SU-DHL-6 (cell line): ENCODE data around the gene GAS7.

Experiments used
- H2AFZ ChIP-seq: fragments of 200-600 bp; sonication (generic); 2 replicates; pipeline ENCODE4 v1.6.1; 2014; ENCODE audit warnings: low read depth, mild to moderate bottlenecking, moderate library complexity, mixed read lengths, antibody characterized with exemption, low read length; ENCODE audit not compliant: severe bottlenecking
- H3F3A ChIP-seq: fragments of 200-600 bp; shearing (Covaris generic); 2 replicates; pipeline ENCODE4 v1.6.0; 2016; ENCODE audit warnings: antibody characterized with exemption, mild to moderate bottlenecking; ENCODE audit not compliant: insufficient read depth
- H3K27ac ChIP-seq: fragments of 200-600 bp; sonication (generic); 2 replicates; pipeline ENCODE4 v1.5.1; 2016; ENCODE audit warnings: low read depth, mild to moderate bottlenecking, low read length, moderate library complexity, mixed read lengths
- H3K27me3 ChIP-seq: fragments of 200-600 bp; sonication (generic), shearing (Covaris generic); 2 replicates; pipeline ENCODE4 v1.6.0; 2014; ENCODE audit warnings: mild to moderate bottlenecking, low read length
- H3K36me3 ChIP-seq: fragments of 200-600 bp; sonication (generic); 2 replicates; pipeline ENCODE4 v1.6.1; 2014; ENCODE audit warnings: mild to moderate bottlenecking, low read length, mixed read lengths
- H3K4me2 ChIP-seq: fragments of 300-600, 200-600 bp; shearing (Covaris generic), sonication (generic); 2 replicates; pipeline ENCODE4 v1.6.0; 2014; ENCODE audit warnings: low read length, low read depth, mild to moderate bottlenecking; ENCODE audit not compliant: poor library complexity, severe bottlenecking
- H3K4me3 ChIP-seq: fragments of 200-600 bp; sonication (generic); 2 replicates; pipeline ENCODE4 v1.5.1; 2014; ENCODE audit warnings: antibody characterized with exemption, low read length, mild to moderate bottlenecking, mixed read lengths; ENCODE audit not compliant: insufficient read depth, poor library complexity, severe bottlenecking
- H3K79me2 ChIP-seq: fragments of 200-600 bp; sonication (generic); 2 replicates; pipeline ENCODE4 v1.6.1; 2014; ENCODE audit warnings: mild to moderate bottlenecking, low read length, moderate library complexity; ENCODE audit not compliant: insufficient read depth
- H3K9ac ChIP-seq: fragments of 200-600 bp; sonication (generic); 2 replicates; pipeline ENCODE4 v1.7.0; 2014; ENCODE audit warnings: mild to moderate bottlenecking, low read length
- H3K9me2 ChIP-seq: fragments of 200-600 bp; sonication (generic); replicated peaks from 2 replicates; pipeline ENCODE4 v1.6.1; 2014; ENCODE audit warnings: low read length; ENCODE audit not compliant: insufficient read depth
- H3K9me3 ChIP-seq: fragments of 200-600 bp; sonication (generic); 2 replicates; pipeline ENCODE4 v1.6.1; 2014; ENCODE audit warnings: low read length, mixed read lengths; ENCODE audit not compliant: insufficient read depth
- H4K20me1 ChIP-seq: fragments of 200-600 bp; sonication (generic); 2 replicates; pipeline ENCODE4 v1.6.1; 2014; ENCODE audit warnings: low read depth, mild to moderate bottlenecking, antibody characterized with exemption, low read length, moderate library complexity, mixed read lengths
- CTCF ChIP-seq: fragments of 200-600 bp; sonication (generic); IDR thresholded peaks from one replicate; pipeline ENCODE4 v1.5.1; 2017; ENCODE audit warnings: antibody characterized with exemption, mild to moderate bottlenecking, low read length, moderate library complexity; ENCODE audit not compliant: insufficient read depth, poor library complexity, severe bottlenecking
- EZH2phosphoT487 ChIP-seq: fragments of 200-600 bp; sonication (generic), shearing (Covaris generic); conservative IDR thresholded peaks from 2 replicates; pipeline ENCODE4 v1.6.1; 2018; ENCODE audit warnings: mild to moderate bottlenecking, antibody characterized with exemption, low read length, moderate library complexity, mixed read lengths

The GAS7 gene

GRCh38 chr17:10196384-10196895 is 2.0 kb downstream of the GAS7 start:
- Histone ChIP-seq H3K9me3 (0 out of 2 replicates have a peak, but pooled peaks cover 4% of the 10 kb centered on the region), H3K4me3 (no peak overlapping the region), H3K79me2 (no peaks in the 10 kb centered on the region), H3K9me2 (no peaks in the 10 kb centered on the region), H3K4me2 (no peak overlapping the region), H4K20me1 (no peaks in the 10 kb centered on the region), H3K9ac (no peak overlapping the region), H3F3A (no peaks in the 10 kb centered on the region), H3K27ac (no peak overlapping the region), H3K27me3 (no peaks in the 10 kb centered on the region), H3K36me3 (no peaks in the 10 kb centered on the region), H2AFZ (no peak overlapping the region)
- TF ChIP-seq EZH2phosphoT487 (no peak), CTCF (no peak)

- no peak overlapping the region for H3K4me2 ChIP-seq
- H2AFZ ChIP-seq, result no peak overlapping the region
- H4K20me1 ChIP-seq, result no peaks in the 10 kb centered on the region
- TF ChIP-seq EZH2phosphoT487 (no peak), CTCF (no peak)
- H3K4me3 ChIP-seq, result no peak overlapping the region
- no peak overlapping the region for H3K9ac ChIP-seq
- H3K27me3 ChIP-seq, result no peaks in the 10 kb centered on the region
- H3K79me2 ChIP-seq, result no peaks in the 10 kb centered on the region
- no peaks in the 10 kb centered on the region for H3K36me3 ChIP-seq
- H3K9me3 ChIP-seq, result 0 out of 2 replicates have a peak, but pooled peaks cover 4% of the 10 kb centered on the region
- no peaks in the 10 kb centered on the region for H3K9me2 ChIP-seq
- H3F3A ChIP-seq, result no peaks in the 10 kb centered on the region
- H3K27ac ChIP-seq, result no peak overlapping the region
These were observed 3.2 kb downstream of the GAS7 start for GRCh38 chr17:10195090-10195805.

GRCh38 chr17:10193632-10194031 is 4.8 kb downstream of the GAS7 start:
- no peaks in the 10 kb centered on the region for H3K27me3 ChIP-seq
- H3F3A ChIP-seq, result no peaks in the 10 kb centered on the region
- 0 out of 2 replicates have a peak, but pooled peaks cover 4% of the 10 kb centered on the region for H3K9me3 ChIP-seq
- no peak overlapping the region for H3K9ac ChIP-seq
- H3K4me3 ChIP-seq, result no peak overlapping the region
- H3K4me2 ChIP-seq, result no peak overlapping the region
- H2AFZ ChIP-seq, result no peak overlapping the region
- TF ChIP-seq EZH2phosphoT487 (no peak), CTCF (no peak)
- no peaks in the 10 kb centered on the region for H4K20me1 ChIP-seq
- H3K27ac ChIP-seq, result no peak overlapping the region
- H3K79me2 ChIP-seq, result no peaks in the 10 kb centered on the region
- no peaks in the 10 kb centered on the region for H3K9me2 ChIP-seq
- H3K36me3 ChIP-seq, result no peaks in the 10 kb centered on the region
